Limb (tissue), 2 donors: ENCODE data around the gene EMP1.
A peak's percentile ranks its signal among the peaks of the same experiment; 100 is the strongest.
"Not testable (repeated sequence)": the region's sequence is repeated elsewhere in the genome, so short reads cannot be mapped to it uniquely, and the experiment has no call there.

ENCODE experiments used
- DNase-seq, 2 donors: peaks; one replicate each; pipeline ENCODE4 v3.0.0-alpha.2; 2016; ENCODE audit errors: extremely low spot score in 2 of 2

Gene EMP1

GRCh38 chr12:13257356-13257875 is 60.9 kb downstream of the EMP1 start:
- DNase-seq: no peak

GRCh38 chr12:13258197-13258596 is 61.7 kb downstream of the EMP1 start:
- DNase-seq: peak; percentile 56 to 63

GRCh38 chr12:13258717-13259119 is 62.2 kb downstream of the EMP1 start:
- DNase-seq: no peak

DNA sequence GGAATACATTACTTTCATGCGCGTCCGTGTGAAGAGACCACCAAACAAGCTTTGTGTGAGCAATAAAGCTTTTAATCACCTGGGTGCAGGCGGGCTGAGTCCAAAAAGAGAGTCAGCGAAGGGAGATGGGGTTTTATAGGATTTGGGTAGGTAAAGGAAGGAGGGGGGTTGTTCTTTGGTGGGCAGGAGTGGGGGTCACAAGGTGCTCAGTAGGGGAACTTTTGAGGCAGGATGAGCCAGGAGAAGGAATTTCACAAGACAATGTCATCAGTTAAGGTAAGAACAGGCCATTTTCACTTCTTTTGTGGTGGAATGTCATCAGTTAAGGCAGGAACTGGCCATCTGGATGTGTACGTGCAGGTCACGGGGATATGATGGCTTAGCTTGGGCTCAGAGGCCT is 63.1 kb downstream of the EMP1 start:
- DNase-seq: not testable (repeated sequence)

- not testable (repeated sequence) for DNase-seq
These were observed 71.3 kb downstream of the EMP1 start for GRCh38 chr12:13267826-13268225.

DNA sequence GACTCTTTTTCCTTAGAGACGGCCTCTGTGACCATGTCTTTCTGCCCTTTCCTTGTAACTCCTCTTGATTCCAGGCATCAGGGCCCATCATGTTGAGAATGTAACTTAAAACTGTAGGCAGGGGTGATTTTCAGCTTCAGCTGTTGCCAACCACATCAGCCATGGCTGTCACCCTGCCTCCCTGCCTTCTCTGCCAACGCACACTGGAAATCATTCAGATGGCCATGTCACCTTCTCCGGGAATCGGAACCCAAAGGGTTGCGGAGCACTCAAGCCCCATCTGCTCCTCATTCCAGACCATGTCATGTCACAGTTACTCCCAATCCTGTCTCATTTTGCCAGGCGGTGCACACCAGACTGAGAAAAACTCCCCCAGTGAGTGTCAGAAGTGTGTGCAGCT is 72.1 kb downstream of the EMP1 start:
- DNase-seq: no peak
